GM18526 (cell line): Measurements from ENCODE around the gene TMED5.

Experiments
- POLR2A ChIP-seq: IDR thresholded peaks from 3 replicates; pipeline ENCODE4 v1.6.1; 2011; ENCODE audit not compliant: insufficient read length; ENCODE audit errors: extremely low read depth

Gene TMED5

DNA sequence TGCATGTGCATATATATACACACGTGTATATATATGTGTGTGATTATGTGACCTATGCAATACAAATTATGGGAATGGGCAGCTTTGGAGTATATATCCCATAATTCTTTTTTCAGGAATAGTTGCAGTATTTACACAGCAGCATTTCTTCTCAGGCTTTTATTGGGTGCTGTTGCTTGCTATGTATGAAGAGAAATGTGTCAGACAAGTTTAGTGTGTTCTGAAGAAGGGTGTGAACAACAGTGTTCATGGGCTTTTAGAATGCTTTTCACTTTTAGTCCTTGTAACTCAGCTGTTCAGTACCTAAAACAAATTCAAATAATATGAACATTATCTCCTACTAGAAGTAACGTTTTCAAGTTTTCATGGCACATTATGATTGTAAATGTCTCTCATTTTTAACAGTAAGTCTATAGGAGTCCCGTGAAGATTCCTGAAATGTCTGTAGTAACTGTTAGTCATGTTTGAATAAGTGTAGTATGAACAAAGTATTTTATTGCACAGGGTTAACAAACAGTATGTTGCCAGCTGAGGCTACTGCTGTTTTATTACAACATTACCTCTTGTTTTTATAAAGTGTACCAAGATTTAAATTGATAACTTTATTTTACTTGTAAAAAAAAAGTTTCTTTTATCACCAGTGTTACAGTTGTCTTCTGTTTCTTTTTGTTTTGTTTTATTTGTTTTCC is 42.5 kb downstream of the TMED5 start:
- no peak for TF ChIP-seq POLR2A

- TF ChIP-seq POLR2A = no peak
Measured at GRCh38 chr1:93136445-93136844, 43.8 kb downstream of the TMED5 start.

DNA sequence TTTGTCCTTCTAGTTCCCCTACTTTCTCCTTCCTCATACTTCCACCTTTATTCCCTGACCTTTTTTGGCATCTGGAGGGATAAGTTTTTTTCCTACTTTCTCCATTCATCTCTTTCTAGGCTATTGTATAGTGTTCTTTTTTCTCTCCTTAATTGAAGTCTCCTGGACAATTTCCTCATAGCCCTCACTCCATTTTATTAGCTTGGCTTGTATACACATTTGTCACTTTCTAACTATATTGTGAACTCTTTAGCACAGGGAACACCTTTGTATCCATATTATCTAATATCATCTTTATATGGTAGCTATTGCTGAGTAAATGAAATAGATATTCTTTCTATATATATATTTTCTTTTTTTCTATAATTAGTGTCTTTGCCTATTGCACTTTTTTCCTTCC is 47.6 kb downstream of the TMED5 start:
- no peak for TF ChIP-seq POLR2A

DNA sequence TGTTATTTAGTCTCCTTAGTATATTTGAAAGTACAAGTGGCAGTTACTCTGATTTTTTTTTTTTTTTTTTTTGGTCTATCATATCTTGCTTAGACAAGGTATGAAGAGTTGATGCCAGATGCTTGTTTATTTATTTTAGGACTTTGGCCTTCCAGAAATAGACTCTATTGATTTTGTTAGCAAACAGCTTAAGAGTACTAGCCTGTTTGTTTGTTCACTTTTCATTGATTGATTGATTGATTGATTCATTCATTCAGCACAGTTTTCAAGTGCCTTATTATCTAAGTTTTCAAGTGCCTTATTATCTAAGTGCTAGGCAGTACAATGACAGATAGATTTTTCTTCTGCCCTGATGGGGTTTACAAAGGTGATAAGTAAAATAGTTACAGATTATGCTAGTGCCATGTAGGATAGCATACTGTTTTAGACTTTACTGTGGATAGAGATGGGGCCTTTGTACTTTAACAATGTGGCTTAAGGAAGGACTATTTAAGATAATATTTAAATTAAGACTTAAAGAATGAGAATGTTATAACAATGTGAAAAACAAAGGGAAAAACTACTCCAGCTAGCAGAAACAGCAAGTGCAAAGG is 50.6 kb downstream of the TMED5 start:
- no peak for TF ChIP-seq POLR2A

GRCh38 chr1:93124556-93125355 is 55.5 kb downstream of the TMED5 start:
- no peak for TF ChIP-seq POLR2A

GRCh38 chr1:93123201-93123783 is 56.9 kb downstream of the TMED5 start:
- no peak for TF ChIP-seq POLR2A

DNA sequence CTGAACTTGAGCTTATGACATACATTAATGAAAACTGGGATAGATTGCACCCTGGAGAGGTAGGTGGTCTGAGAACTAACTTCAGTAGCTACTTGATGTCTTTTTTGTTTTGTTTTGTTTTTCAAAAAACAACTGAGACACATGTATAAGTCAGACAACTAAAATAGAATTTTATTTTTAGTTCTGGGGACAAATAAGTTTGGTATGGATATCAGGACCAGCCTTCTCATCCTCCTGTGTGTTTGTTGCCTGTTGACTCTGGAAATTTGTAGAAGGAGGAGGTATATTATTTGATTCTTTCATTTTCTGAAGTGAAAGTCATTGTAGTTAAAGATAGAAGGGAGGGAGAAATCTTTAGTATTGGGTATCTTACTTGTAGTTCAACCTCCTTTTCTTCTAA is 59.6 kb downstream of the TMED5 start:
- TF ChIP-seq POLR2A = no peak

DNA sequence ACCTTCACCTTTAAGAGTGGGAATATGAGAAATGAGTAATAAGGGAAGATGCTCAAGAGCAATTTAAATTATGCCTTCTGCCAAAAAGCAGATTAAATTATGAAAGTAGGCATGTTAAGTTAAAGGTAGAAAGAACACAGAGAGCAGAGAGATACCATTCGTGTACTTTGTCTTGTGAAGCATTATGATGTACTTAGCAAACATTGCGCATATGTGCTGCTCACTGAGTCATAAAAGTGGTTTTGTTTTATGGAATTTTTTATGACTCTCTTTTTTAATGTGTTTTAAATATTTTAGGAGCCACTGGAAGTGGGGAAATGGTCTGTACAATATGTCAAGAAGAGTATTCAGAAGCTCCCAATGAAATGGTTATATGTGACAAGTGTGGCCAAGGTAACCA is 65.8 kb downstream of the TMED5 start:
- TF ChIP-seq POLR2A = no peak

DNA sequence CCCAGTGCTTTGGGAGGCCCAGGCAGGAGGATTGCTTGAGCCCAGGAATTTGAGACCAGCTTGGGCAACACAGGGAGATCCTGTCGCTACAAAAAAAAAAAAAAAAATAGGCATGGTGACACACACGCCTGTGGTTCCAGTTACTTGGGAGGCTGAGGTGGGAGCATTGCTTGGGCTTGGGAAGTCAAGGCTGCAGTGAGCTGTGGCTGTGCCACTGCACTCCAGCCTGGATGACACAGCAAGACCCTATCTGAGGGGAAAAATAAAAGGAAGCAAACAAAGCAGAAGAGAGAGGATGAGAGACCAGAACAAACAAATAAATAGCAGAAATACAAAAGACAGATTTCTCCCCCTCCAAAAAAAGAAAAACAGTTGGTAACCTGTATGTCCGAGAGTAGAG is 67.1 kb downstream of the TMED5 start:
- TF ChIP-seq POLR2A = no peak

DNA sequence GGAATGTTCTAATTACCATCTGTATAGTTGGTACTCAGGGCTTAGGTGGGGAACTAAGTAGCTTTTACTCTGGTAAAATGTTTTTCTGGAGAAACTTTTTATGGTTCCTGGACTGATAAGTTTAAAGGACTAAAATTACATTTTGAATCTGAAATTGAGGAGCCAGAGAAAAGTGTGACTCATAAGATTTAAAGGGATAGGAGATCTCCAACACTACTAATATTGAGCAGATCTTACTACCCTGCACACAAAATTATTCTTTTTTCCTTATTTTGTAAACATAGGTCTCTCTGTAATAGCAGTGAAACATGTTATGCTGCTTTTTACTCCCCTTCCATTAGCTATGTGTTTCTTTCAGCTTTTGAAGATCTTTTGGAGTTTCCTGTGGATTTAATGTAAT is 68.7 kb downstream of the TMED5 start:
- no peak for TF ChIP-seq POLR2A

DNA sequence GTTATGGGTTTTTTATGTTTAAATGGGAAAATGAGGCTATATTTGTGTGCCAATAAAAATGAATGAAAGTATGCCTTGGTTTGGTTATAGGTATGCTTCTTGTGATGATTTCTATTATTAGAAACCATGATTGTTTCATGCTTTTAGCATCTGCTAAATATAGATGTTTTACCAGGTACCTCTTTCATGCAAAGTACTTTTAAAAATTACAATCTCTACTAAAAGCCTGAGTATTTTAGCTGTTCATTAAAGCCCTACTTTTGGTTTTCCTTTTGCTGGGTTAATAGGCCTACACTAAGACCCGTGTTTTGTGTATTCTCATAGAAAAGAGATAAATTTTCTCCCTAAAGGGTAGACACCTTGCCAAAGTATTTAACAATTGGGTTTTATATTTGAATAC is 69.1 kb downstream of the TMED5 start:
- no peak for TF ChIP-seq POLR2A

GRCh38 chr1:93109578-93109977 is 70.6 kb downstream of the TMED5 start:
- TF ChIP-seq POLR2A = no peak

GRCh38 chr1:93108335-93108734 is 71.9 kb downstream of the TMED5 start:
- no peak for TF ChIP-seq POLR2A

DNA sequence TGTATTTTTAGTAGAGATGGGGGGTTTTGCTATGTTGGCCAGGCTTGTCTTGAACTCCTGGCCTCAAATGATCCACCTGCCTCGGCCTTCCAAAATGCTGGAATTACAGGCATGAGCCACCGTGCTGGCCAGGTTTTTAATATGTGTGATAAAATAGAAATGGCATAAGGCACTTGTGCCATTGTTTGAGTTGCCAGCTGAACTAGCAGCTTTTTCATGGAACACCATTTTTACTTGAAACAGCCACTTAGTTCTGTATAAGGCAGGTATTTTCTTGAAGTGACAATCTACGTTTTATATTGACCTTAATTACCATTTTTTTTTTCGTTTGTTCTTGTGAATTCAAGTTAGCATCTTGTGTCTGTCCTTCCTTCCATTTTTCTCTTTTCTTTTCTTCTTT is 72.8 kb downstream of the TMED5 start:
- no peak for TF ChIP-seq POLR2A

GRCh38 chr1:93106226-93106625 is 74.0 kb downstream of the TMED5 start:
- TF ChIP-seq POLR2A = no peak

GRCh38 chr1:93102142-93102541 is 78.1 kb downstream of the TMED5 start:
- TF ChIP-seq POLR2A = no peak
